Endothelial cell of umbilical vein (primary cell): ENCODE measurements around the gene NFIA. TPM values are rescaled to one million over a fixed set of nuclear protein-coding genes. Genes with fewer than 3 reads are reported as not detected.

Experiments
- BruUV-seq: library from RNA; stranded (reverse); fragments of 400-500 nt; replicated peaks from 2 replicates; lab custom pipeline; 2021; lab: Mats Ljungman, UMichigan
- CTCF ChIA-PET: fragments of 300-600, 350-600 bp; sonication (Branson Sonifier 250); formaldehyde crosslinking; loops from one replicate; lab custom pipeline; 2021; ENCODE audit warnings: antibody characterized with exemption, inconsistent platforms; lab: Charles Lee
- POLR2A ChIA-PET: fragments of 300-600, 350-600 bp; sonication (Branson Sonifier 250); formaldehyde crosslinking; loops from one replicate; lab custom pipeline; 2021; ENCODE audit warnings: antibody characterized with exemption, inconsistent platforms; lab: Charles Lee
- DNase-seq: peaks from one replicate; pipeline ENCODE4 v3.0.0-alpha.2; 2011; ENCODE audit warnings: low read depth, low spot score
- FAIRE-seq: peaks from 2 replicates; lab custom pipeline; 2011; peaks lifted over from hg19 to GRCh38; lab: Jason Lieb, UNC
- H2AFZ ChIP-seq: 2 replicates; pipeline ENCODE4 v1.6.0; 2012; ENCODE audit warnings: low read depth, low read length, control low read depth, inconsistent platforms
- H3K27ac ChIP-seq: 2 replicates; pipeline ENCODE4 v1.5.1; 2011; ENCODE audit warnings: low read depth, mild to moderate bottlenecking, control low read depth, low read length, moderate library complexity; ENCODE audit not compliant: insufficient read depth
- H3K27me3 ChIP-seq, 2 experiments: 2 replicates each; pipeline versions ENCODE4 v1.6.0 to v1.6.1; 2011; ENCODE audit warnings: low read length in 2 of 2, mixed read lengths in 1 of 2; ENCODE audit not compliant: control insufficient read depth in 2 of 2, insufficient read depth in 2 of 2
- H3K36me3 ChIP-seq, 2 experiments: 2 replicates in 1 of 2; 3 replicates in 1 of 2; pipeline ENCODE4 v1.5.1; 2011; ENCODE audit warnings: low read length in 2 of 2, mild to moderate bottlenecking in 1 of 2, moderate library complexity in 1 of 2; ENCODE audit not compliant: control insufficient read depth in 2 of 2, insufficient read depth in 2 of 2; ENCODE audit errors: extremely low read depth in 1 of 2
- H3K4me1 ChIP-seq: 3 replicates; pipeline ENCODE4 v1.5.1; 2011; ENCODE audit warnings: mild to moderate bottlenecking, low read length; ENCODE audit not compliant: control insufficient read depth, insufficient read depth; ENCODE audit errors: extremely low read depth
- H3K4me2 ChIP-seq: 2 replicates; pipeline ENCODE4 v1.6.1; 2011; ENCODE audit warnings: low read length, control low read depth, mixed read lengths; ENCODE audit not compliant: insufficient read depth
- H3K4me3 ChIP-seq, 3 experiments: fragments of 200-600 bp in 1 of 3; sonication (generic), shearing (Covaris generic) in 1 of 3; replicated peaks in 1 of 3; 2 replicates each; pipeline ENCODE4 v1.5.1; 2011 to 2016; ENCODE audit warnings: control low read depth in 3 of 3, low read length in 3 of 3, mild to moderate bottlenecking in 2 of 3, inconsistent platforms in 1 of 3, low read depth in 1 of 3, moderate library complexity in 1 of 3; ENCODE audit not compliant: insufficient read depth in 1 of 3
- H3K79me2 ChIP-seq: 2 replicates; pipeline ENCODE4 v1.6.0; 2012; ENCODE audit warnings: low read length, inconsistent platforms; ENCODE audit not compliant: control insufficient read depth, insufficient read depth
- H3K9ac ChIP-seq: replicated peaks from 2 replicates; pipeline ENCODE3; 2011; ENCODE audit warnings: low read length, control low read depth; ENCODE audit not compliant: insufficient read depth; ENCODE audit errors: extremely low read depth
- H3K9me1 ChIP-seq: replicated peaks from 3 replicates; pipeline ENCODE4 v1.6.0; 2011; ENCODE audit warnings: mild to moderate bottlenecking, low read length; ENCODE audit not compliant: control insufficient read depth, insufficient read depth; ENCODE audit errors: extremely low read depth
- H3K9me3 ChIP-seq: replicated peaks from 2 replicates; pipeline ENCODE4 v1.5.1; 2012; ENCODE audit warnings: low read length, inconsistent platforms; ENCODE audit not compliant: control insufficient read depth, insufficient read depth
- H4K20me1 ChIP-seq: replicated peaks from 2 replicates; pipeline ENCODE3; 2011; ENCODE audit warnings: mild to moderate bottlenecking, low read length; ENCODE audit not compliant: control insufficient read depth, insufficient read depth; ENCODE audit errors: extremely low read depth
- CTCF ChIP-seq, 2 donors: IDR thresholded peaks; 1 replicate in 1 of 2; 2 replicates in 1 of 2; pipeline ENCODE4 v1.5.1; 2011; ENCODE audit warnings: low read length in 2 of 2, mild to moderate bottlenecking in 2 of 2, moderate library complexity in 2 of 2, control low read depth in 1 of 2, inconsistent platforms in 1 of 2, low read depth in 1 of 2; ENCODE audit not compliant: insufficient read depth in 1 of 2; ENCODE audit errors: extremely low read depth in 1 of 2
- EZH2 ChIP-seq: IDR thresholded peaks from 2 replicates; pipeline ENCODE4 v1.6.1; 2012; ENCODE audit warnings: borderline replicate concordance, low read depth, mild to moderate bottlenecking, moderate library complexity, low read length, inconsistent platforms; ENCODE audit not compliant: severe bottlenecking
- FOS ChIP-seq: IDR thresholded peaks from 2 replicates; pipeline ENCODE4 v1.6.1; 2011; ENCODE audit warnings: mild to moderate bottlenecking, low read length, moderate library complexity, borderline replicate concordance; ENCODE audit not compliant: insufficient read depth
- GATA2 ChIP-seq: IDR thresholded peaks from 2 replicates; pipeline ENCODE4 v1.7.0; 2011; ENCODE audit warnings: low read depth, mild to moderate bottlenecking, moderate library complexity, mixed read lengths, low read length; ENCODE audit not compliant: insufficient read length, insufficient read depth
- JUN ChIP-seq: IDR thresholded peaks from 2 replicates; pipeline ENCODE4 v1.6.1; 2011; ENCODE audit warnings: borderline replicate concordance, low read depth; ENCODE audit not compliant: insufficient read length, insufficient read depth
- MAX ChIP-seq: IDR thresholded peaks from 2 replicates; pipeline ENCODE4 v1.6.1; 2011; ENCODE audit not compliant: insufficient read depth, insufficient read length
- MYC ChIP-seq: IDR thresholded peaks from one replicate; pipeline ENCODE4 v1.6.1; 2011; ENCODE audit warnings: mild to moderate bottlenecking, low read depth, low read length
- POLR2A ChIP-seq: IDR thresholded peaks from 2 replicates; pipeline ENCODE4 v1.6.1; 2012; ENCODE audit warnings: low read depth, mild to moderate bottlenecking, control low read depth, low read length
- POLR2AphosphoS5 ChIP-seq: IDR thresholded peaks from 2 replicates; pipeline ENCODE4 v1.6.1; 2012; ENCODE audit warnings: low read depth, mild to moderate bottlenecking, control low read depth, low read length, moderate library complexity; ENCODE audit not compliant: insufficient read depth
- dilution Hi-C: fragments of 300-500 bp; cut with MboI; formaldehyde crosslinking; loops from one replicate; pipeline ENCODE4 v1.15.0; 2019; ENCODE audit warnings: low sequenced_read_pairs; ENCODE audit not compliant: extremely low pct_ligation_motif_present
- intact Hi-C: fragments of 100-400 bp; cut with micrococcal nuclease; formaldehyde crosslinking; loops from one replicate; pipeline ENCODE4 v1.10.0; 2022
- polyA plus RNA-seq, 4 experiments: library from polyadenylated mRNA; depleted of rRNA in 3 of 4; stranded (reverse) in 3 of 4; unstranded in 1 of 4; fragments of >200 nt; gene quantifications; 2 replicates each; pipeline versions ENCODE4 v1.2.1 to v1.2.3, GENCODE V29; 2011 to 2012; ENCODE audit warnings: missing spikeins in 1 of 4
- total RNA-seq: library from RNA; stranded (reverse); gene quantifications from 2 replicates; pipeline ENCODE4 v1.2.3, GENCODE V29; 2021

Gene NFIA
- total and polyA plus RNA-seq, 2 donors (not counting 3 experiments of a cell fraction or from before 2014, with no cell fraction given), result 25.5 to 47.0 TPM

GRCh38 chr1:61143821-61144424, 61.6 kb downstream of the NFIA start:
- intact Hi-C loops (loop anchor here (5.0 kb wide), 1 partner anchor 308 kb away; no protein-coding TSS in a partner anchor), dilution Hi-C loops (no loop called here)
- Histone ChIP-seq H3K4me1 (peaks cover 33% of the 10 kb centered on the region), H3K9me3 (no peaks in the 10 kb centered on the region), H2AFZ (no peak overlapping the region), H3K27ac (no peak overlapping the region), H3K79me2 (peaks cover 12% of the 10 kb centered on the region), H3K4me3 (no peak overlapping the region), H3K9me1 (no peaks in the 10 kb centered on the region), H3K36me3 (no peaks in the 10 kb centered on the region), H4K20me1 (no peaks in the 10 kb centered on the region), H3K27me3 (no peaks in the 10 kb centered on the region), H3K4me2 (no peak overlapping the region), H3K9ac (no peak overlapping the region)
- TF ChIP-seq MAX (no peak), MYC (no peak), FOS (no peak), GATA2 (no peak), POLR2A (no peak), EZH2 (no peak)
- ChIA-PET CTCF (no interaction called here), POLR2A (no interaction called here)
- DNase-seq (no peak), FAIRE-seq (no peak)
- BruUV-seq, result no TSS peak

GRCh38 chr1:61149010-61149860, 66.9 kb downstream of the NFIA start:
- FAIRE-seq (no peak), DNase-seq (no peak)
- H2AFZ ChIP-seq, result no peak overlapping the region
- BruUV-seq, result no TSS peak
- no peaks in the 10 kb centered on the region for H3K9me3 ChIP-seq
- no peak overlapping the region for H3K9ac ChIP-seq
- intact Hi-C loops, result no loop called here
- dilution Hi-C loops, result no loop called here
- no peak for TF ChIP-seq EZH2
- TF ChIP-seq MYC, result no peak
- no peak for TF ChIP-seq FOS
- TF ChIP-seq JUN, result no peak
- TF ChIP-seq POLR2AphosphoS5, result no peak
- TF ChIP-seq MAX, result no peak
- no peak for TF ChIP-seq POLR2A
- TF ChIP-seq CTCF (IDR thresholded peaks at IDR 0.05; ENCODE audit: extremely low read depth in 1 of 2, insufficient read depth in 1 of 2, low read depth in 1 of 2, low read length in 2 of 2), result no peak
- no peak for TF ChIP-seq GATA2
- H3K4me1 ChIP-seq, result no peaks in the 10 kb centered on the region
- no peaks in the 10 kb centered on the region for H3K27me3 ChIP-seq
- ChIA-PET CTCF (interaction anchor here (1.0 to 1.6 kb wide), 6 partner anchors 9 to 35 kb away, joined by 3 to 4 read pairs (median 3); no protein-coding TSS in a partner anchor), POLR2A (no interaction called here)
- no peaks in the 10 kb centered on the region for H3K9me1 ChIP-seq
- no peaks in the 10 kb centered on the region for H4K20me1 ChIP-seq
- no peak overlapping the region for H3K4me2 ChIP-seq
- H3K36me3 ChIP-seq, result no peaks in the 10 kb centered on the region
- no peak overlapping the region for H3K4me3 ChIP-seq
- peaks cover 11% of the 10 kb centered on the region for H3K79me2 ChIP-seq
- no peak overlapping the region for H3K27ac ChIP-seq
